ACHN (cell line): Measurements from ENCODE around the gene DMD.

Experiments used
- DNase-seq: peaks from one replicate; pipeline ENCODE4 v3.0.0-alpha.2; 2015
- in situ Hi-C: cut with HindIII; loops from 2 replicates; pipeline ENCODE4 v1.10.0; 2017; ENCODE audit warnings: low sequenced_read_pairs, low pct_ligation_motif_present, low pct_unique_long_range_greater_than_20kb

Gene DMD

DNA sequence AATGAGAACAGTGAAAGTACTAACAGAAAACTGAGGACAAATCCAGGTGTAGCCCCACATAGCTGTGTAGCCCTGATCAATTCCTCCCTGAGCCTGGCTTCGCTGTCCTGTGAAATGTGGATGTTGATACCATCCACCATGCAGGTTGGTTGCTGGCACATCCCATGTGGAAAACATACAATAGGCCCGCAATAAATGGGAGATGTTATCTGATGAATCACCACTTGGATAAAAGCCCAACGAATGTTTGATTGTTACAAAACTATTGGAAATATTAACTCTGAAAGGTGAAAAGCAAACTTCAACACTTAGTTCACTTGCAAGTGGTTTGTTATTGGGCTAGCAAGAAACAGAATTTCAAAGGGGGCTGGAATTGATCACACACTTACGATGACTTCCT is 1953.2 kb downstream of the DMD start:
- in situ Hi-C loops, result no loop called here
- no peak for DNase-seq

DNA sequence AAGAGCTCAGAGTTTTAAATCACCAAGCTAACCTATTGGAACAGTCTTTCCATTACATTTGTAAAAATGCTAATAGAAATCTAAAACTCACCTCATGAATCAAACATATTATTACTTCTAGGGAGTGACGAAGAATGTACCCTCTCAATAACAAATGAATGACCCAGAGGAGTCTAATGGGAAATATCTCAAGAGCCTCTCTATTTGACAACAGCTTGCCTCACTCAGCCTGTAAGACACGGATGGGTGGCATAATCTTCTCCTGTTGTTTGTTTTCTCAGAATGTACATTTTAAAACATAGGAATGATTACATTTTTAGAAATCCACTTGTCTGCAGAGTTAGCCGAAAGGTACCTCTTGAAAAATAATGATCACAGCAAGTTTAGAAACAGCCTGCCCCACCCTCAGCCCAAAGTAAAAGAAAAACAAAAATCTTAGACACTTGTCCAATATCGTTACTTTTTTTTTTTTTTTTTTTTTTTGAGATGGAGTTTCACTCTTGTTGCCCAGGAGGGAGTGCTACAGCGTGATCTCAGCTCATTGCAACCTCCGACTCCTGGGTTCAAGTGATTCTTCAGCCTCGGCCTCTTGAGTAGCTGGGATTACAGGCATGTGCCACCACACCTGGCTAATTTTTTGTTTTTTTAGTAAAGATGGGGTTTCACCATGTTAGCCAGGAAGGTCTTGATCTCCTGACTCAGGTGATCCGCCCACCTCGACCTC is 1955.9 kb downstream of the DMD start:
- DNase-seq, result no peak
- in situ Hi-C loops, result no loop called here

DNA sequence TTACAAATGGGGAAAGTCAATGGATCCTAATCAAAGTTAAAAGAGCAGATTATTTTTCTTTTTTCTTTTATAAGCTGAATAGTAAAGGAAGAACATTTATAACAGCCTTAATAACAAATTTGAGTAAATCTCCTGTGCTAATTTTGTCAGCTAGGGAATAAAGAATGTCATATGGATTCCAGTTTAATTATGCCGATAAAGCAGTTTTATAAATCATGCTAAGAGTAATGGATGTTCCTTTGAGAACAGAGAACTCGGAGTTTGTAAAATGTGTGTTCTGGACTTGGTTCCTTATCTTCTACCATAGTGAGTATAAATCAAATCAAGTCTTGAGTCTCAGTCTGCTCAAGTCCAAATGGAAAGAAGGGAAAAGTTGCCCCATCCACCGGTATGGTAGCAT is 1959.2 kb downstream of the DMD start:
- no peak for DNase-seq
- in situ Hi-C loops, result no loop called here

DNA sequence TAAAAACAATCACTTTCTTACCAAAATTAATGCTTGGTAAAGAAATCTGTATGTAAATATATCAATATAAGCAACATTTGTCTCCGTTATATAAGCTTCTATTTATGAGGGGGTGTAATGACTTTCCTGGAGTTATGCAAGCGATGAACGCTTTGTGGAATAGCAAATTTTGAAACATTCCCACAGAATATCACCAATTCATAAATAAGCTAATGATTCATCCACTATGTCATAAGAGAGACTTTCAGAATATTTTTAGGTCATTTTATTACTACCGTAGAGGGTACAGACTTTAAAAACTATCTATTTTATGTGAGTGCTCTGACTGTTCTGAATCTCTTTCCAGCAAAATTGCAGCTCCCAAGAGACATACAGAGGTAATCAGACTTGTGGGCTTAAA is 1960.0 kb downstream of the DMD start:
- no peak for DNase-seq
- in situ Hi-C loops, result no loop called here

DNA sequence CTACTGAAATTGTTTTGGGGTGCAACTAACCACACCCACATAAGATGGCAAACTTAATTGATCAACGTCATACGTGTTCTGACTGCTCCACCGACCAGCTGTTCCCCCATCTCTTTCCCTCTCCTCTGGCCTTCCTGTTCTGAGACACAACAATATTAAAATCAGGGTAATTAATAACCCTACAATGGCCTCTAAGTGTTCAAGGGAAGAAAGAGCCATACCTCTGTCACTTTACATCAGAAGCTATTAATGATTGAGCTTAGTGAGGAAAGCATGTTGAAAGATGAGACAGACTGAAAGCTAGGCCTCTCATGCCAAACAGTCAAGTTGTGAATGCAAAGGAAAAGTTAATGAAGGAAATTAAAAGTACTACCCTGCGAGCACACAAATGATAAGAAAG is 1965.6 kb downstream of the DMD start:
- in situ Hi-C loops, result no loop called here
- no peak for DNase-seq

DNA sequence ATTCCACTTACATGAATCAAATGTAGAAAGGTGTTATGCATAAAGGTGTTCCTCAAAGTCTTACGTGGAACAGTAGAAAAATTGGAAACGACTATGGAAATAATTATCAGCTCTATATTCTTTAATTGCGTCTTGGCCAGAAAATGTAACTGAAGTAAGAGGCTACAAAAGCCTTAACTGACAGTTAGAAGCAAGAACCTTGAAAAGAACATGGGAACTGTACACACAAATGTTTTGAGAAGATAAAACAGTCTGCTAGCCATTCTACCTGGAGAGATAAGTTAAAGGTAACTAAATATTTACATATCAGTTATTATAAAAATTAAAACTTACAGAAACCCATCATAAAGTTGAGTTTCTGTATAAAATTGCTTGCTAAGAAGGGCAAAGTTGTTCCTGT is 1967.5 kb downstream of the DMD start:
- in situ Hi-C loops, result no loop called here
- DNase-seq, result no peak

DNA sequence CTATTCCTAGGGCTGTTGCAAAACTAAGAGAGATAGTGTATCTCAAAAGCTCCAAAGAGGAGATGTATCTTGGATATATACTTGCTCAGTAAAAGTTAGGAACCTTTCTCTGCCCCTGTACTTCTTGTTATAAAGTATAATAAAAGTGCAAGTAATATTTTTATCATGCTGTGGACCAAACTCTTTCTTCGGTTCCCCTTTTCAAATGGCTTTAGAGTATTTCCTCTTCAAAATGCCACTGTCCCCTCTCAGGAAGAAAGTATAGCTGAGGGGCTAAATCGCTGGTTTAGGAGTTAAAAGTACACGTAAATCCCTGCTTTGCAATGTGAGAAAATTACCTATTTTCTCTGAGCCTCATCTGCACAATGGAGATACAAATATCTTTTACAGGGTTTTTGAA is 1970.4 kb downstream of the DMD start:
- in situ Hi-C loops, result no loop called here
- no peak for DNase-seq

DNA sequence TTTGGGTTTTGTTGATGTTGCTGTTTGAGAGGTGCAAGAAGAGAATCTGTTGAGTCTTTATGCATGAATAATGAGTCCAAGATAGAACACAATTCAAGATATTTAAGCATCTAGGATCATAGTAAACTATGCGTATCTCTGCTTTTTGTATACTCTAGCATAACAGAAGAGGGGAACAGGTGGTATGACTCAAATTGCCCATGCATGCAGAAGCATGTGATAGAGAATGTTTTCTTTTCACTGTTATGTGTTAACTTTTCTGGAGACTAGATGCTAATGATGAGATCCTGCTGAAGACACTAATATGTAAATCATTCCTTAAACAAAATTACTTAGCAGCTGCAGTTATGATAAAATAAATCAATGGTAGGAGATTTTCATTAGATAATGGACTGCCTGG is 1974.2 kb downstream of the DMD start:
- in situ Hi-C loops, result no loop called here
- no peak for DNase-seq

DNA sequence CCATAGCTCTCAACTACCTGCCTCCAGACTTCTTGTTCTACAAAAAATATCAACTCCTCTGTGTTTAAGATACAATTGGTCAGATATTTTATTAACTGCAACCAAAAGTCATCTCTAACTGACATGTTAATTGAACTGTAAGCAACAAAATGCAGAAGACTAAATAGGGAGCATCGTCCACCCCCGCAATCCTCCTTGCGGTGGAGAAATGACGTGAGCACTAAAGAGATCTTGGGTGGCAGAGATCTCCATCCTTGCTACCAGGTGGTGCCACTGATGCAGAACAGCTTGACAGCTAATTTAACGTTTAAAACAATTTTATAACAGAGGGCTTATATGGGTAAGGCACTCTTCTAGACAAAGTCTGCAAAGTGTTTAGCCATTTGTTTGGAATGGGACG is 1975.1 kb downstream of the DMD start:
- DNase-seq, result no peak
- in situ Hi-C loops, result no loop called here

DNA sequence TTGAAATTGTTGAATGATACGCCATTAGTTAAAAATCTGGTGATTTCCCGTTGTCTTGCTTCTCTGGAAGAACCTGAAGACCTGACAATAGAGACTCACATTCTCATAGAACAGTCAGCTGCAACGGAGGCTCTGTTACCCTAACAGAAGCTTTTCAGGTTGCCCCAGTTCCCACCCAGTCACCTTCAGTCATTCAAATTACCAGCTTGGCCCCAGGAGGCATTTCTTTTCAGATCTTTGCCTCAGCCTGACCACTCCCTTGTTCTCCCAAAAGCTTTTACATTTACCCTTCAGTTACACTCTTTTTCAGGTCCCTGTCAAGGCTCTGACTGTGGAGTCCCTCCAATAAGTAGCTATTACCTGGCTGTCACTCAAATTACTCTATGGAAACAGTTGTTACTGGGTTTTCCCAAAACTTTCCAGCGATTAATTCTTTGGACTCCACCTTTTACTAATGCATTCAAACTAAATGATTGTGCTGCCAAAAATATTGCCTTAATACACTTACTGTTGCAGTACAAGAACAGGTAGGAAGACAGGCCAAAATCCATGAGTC is 1977.3 kb downstream of the DMD start:
- in situ Hi-C loops, result no loop called here
- DNase-seq, result no peak

DNA sequence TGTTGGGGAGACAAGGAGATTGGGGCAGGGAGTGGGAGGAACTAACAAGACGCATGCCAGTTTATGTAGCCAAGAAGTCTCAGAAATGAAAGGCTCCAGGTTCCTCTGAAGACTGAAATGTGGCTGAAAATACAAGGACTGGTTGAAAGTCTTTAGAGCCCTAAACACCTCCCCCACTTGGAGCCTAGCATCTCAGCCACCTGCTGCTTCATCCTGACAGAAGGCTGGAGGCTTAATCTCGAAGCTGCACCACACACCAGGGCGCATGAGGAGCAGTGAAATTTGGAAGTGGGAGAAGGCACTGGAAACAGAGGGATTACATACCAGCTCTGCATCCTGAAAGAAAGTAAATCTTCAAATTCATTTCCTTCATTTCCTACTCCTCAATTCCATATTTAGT is 1978.8 kb downstream of the DMD start:
- in situ Hi-C loops, result no loop called here
- no peak for DNase-seq

DNA sequence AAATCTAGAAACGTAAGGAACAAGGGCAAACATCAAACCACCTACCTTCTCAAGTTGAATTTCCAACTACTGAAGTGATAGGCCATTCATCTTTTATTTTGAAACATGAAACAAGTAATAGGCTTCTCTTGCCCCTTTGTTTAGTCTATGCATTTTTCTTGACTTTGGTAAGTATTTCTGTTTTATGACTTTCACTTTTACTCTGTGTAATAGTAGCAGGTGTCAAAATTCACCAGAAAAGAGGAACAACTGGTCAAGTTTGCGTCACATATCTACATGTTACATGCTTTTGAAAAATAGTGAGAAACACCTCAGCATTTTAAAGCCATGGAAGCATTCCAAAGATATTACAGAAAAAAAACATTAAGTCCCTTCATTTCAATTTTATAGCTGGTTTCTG is 1982.4 kb downstream of the DMD start:
- no peak for DNase-seq
- in situ Hi-C loops, result no loop called here

DNA sequence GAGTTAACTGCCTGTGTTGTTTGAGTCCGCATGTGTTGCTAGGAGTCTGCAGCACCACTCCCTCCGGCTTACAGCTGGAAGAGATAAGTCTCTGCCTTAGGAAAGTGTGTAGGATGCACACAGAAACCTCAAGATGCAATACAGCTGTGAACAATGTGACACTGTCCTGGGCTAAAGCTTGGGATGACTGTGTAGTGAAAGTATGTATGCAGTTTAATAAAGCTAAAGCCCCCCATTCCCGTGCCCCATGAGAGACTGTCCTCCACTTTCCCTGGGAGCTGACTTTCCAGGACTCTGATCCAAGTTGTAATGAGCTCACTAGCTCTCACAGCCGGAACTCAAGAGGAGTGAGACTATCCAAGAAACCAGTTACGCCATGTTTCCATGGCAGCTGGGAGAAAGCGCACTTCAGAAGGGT is 1982.9 kb downstream of the DMD start:
- in situ Hi-C loops, result no loop called here
- DNase-seq, result no peak

DNA sequence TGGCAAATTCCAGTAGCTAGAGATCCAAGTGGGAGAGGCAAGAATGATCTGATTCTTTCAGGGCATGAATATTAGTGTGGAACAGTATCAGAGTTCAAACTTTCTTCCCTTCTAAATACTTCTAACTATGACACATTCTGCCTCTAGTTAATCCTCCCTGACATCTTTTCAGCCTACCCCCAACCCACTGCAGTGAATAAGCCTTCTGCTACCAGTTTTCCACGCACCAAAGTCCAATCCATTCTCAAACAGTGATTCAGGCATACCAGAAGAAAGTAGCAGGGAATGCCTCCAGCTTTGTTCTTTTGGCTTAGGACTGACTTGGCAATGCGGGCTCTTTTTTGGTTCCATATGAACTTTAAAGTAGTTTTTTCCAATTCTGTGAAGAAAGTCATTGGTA is 1984.1 kb downstream of the DMD start:
- no peak for DNase-seq
- in situ Hi-C loops, result no loop called here

DNA sequence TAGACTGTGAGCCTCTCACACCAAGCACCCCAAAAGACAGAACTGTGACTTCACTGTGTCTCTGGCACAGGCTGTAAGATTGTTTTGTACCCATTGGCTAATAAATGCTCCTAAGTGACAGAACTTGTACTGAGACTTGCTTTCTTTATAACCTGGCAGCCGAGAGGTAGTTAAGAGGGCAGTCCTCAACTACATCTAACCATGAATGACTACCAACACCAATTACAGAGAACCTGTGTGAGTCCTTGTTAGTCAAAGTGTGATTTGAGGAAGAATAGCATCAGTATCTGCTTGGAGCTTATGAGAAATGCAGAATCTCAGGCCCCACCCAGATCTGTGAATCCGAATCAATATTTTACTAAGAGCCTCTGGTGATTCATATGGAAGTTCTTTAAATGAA is 1985.5 kb downstream of the DMD start:
- DNase-seq, result no peak
- in situ Hi-C loops, result no loop called here

DNA sequence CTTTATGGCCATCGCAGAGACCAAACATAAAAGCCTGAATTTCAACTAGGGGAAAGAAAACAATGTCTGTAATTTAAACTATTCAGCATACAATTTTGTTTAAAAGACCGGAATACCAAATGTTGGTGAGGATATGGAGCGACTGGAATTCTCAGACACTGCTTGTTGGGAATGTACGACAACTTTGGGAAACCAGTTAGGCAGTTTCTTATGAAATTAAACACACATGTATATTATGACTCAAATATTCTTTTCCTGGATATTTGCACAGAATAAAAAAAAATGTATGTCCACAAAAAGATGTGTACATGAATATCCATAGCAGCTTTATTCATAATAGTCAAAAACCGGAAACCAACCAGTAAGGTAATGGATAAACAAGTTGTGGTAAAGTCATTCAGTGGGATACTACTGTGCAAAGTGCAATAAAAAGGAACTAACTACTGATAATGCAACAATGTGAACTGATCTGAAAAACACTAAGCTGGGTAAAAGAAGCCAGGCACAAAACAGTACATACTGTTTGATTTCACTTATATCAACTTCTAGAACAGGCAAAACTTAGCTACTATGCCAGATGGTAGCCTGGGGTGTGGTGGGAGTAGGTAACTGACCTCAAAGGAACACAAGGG is 1986.9 kb downstream of the DMD start:
- no peak for DNase-seq
- in situ Hi-C loops, result no loop called here

DNA sequence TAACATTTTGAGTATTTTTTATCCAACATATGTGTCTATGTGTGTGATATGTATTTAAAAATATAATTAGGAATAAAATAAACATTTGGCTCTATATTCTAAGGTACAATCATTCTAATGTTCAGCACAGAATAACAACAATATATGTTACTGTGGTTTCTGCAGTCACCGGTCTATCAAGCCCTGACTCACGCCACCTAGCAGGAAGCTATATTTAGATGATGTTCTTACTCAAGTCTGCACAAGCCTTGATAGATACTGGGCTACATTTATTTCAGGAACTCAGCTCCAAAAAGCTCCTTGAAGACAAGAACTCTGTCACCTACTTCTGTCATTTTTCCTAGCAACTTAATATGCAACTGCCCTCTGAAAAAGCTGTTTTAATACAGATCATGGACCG is 1987.5 kb downstream of the DMD start:
- in situ Hi-C loops, result no loop called here
- no peak for DNase-seq

DNA sequence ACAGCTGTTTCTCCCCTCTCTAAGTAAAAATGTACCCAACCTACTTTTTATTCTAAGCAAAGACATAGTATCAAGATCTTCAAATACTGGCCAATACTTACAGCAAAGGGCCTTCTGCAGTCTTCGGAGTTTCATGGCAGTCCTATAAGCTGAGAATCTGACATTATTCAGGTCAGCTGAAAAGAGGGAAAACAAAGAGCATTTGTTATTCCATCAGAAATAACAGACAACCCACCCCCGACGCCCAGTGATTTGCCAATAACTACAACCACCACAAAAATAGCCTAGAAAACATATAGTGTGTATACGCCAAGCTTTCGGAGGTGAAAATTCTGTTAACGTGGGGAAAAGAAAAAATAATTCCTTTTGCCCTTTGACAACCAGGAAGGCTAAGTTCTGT is 1988.4 kb downstream of the DMD start:
- in situ Hi-C loops, result no loop called here
- DNase-seq, result no peak

DNA sequence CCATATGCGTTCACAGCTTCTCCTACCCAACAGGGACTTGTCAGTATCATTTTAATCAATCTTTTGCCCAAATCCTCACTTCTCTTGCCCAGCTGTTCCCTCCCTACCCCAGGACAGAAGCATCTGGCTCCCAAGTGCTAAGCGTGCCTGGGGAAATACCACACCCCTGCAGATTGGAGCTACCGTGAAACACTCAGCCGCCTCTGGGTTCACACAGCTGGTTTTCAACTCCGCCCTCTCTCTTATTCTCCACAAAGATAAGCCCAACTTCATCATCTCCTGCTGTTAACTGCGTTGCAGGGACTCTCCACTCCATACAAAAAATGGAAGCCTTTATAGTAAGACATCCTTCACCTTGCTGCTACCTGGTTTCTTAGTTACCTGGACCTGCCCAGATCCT is 1992.2 kb downstream of the DMD start:
- in situ Hi-C loops, result no loop called here
- DNase-seq, result no peak

DNA sequence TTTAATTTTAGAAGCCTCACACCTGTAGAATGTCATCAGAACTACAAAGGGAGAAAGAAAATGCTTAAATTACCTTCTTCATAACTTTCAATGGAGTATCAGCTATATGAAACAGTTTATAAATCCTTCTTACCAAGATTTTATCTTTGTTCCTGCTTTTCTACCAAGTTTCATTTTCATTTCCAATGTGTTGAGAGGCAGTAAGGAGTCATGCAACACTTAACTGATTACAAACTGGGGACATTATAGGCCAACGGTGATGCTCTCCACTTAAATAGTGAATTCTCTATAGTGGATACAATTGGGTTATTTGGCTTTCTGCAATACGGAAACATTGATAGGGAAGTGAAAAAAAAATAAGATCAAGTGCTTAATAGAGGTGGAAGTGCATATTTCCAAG is 1994.3 kb downstream of the DMD start:
- in situ Hi-C loops, result no loop called here
- DNase-seq, result no peak
